GM12864 (cell line): ENCODE data around the gene ZNF775.

Experiments
- DNase-seq: peaks from one replicate; pipeline ENCODE4 v3.0.0-alpha.2; 2011; ENCODE audit warnings: low read depth
- H3K4me3 ChIP-seq: 2 replicates; pipeline ENCODE4 v1.5.1; 2011; ENCODE audit warnings: mild to moderate bottlenecking, low read depth, low read length, control low read depth
- CTCF ChIP-seq: IDR thresholded peaks from 2 replicates; pipeline ENCODE4 v1.5.1; 2011; ENCODE audit warnings: low read depth, mild to moderate bottlenecking, moderate library complexity, low read length, control low read depth, inconsistent platforms; ENCODE audit errors: missing control alignments

The ZNF775 gene

GRCh38 chr7:150425670-150426069 lies 46.5 kb downstream of the ZNF775 start:
- no peak for DNase-seq
- no peak overlapping the region for H3K4me3 ChIP-seq
- TF ChIP-seq CTCF: no peak

GRCh38 chr7:150428671-150429451 lies 49.7 kb downstream of the ZNF775 start:
- no peak for TF ChIP-seq CTCF
- DNase-seq: no peak
- no peak overlapping the region for H3K4me3 ChIP-seq

GRCh38 chr7:150429699-150430098 lies 50.6 kb downstream of the ZNF775 start:
- no peak for TF ChIP-seq CTCF
- no peak overlapping the region for H3K4me3 ChIP-seq
- no peak for DNase-seq

- no peak for DNase-seq
- H3K4me3 ChIP-seq: no peak overlapping the region
- TF ChIP-seq CTCF: no peak
Measured at GRCh38 chr7:150430465-150431085, 51.4 kb downstream of the ZNF775 start.

- no peak for DNase-seq
- TF ChIP-seq CTCF: no peak
- no peak overlapping the region for H3K4me3 ChIP-seq
Measured at GRCh38 chr7:150431839-150432658, 52.9 kb downstream of the ZNF775 start.

GRCh38 chr7:150432915-150433892 lies 54.1 kb downstream of the ZNF775 start:
- H3K4me3 ChIP-seq: peak overlapping the region; percentile 62
- DNase-seq: no peak
- no peak for TF ChIP-seq CTCF
